ENCODE data around the gene RPS6KA5.
"Not testable (repeated sequence)": the region's sequence is repeated elsewhere in the genome, so short reads cannot be mapped to it uniquely, and the experiment has no call there.

RPS6KA5 gene

GRCh38 chr14:90939252-90939795, 121.1 kb downstream of the RPS6KA5 start:
- DNase-seq (ENCODE audit: low read depth in 2 of 2), result not testable (repeated sequence)

- no peak for DNase-seq (ENCODE audit: low read depth in 2 of 2)
These were observed 121.8 kb downstream of the RPS6KA5 start for GRCh38 chr14:90938615-90939014.

GRCh38 chr14:90936757-90937440, 123.5 kb downstream of the RPS6KA5 start:
- DNase-seq (ENCODE audit: low read depth in 2 of 2), result no peak

- no peak for DNase-seq (ENCODE audit: low read depth in 2 of 2)
These were observed 135.7 kb downstream of the RPS6KA5 start for GRCh38 chr14:90924621-90925340.

GRCh38 chr14:90922141-90922540, 138.3 kb downstream of the RPS6KA5 start:
- no peak for DNase-seq (ENCODE audit: low read depth in 2 of 2)

GRCh38 chr14:90911121-90911520, 149.3 kb downstream of the RPS6KA5 start:
- no peak for DNase-seq (ENCODE audit: low read depth in 2 of 2)

DNA sequence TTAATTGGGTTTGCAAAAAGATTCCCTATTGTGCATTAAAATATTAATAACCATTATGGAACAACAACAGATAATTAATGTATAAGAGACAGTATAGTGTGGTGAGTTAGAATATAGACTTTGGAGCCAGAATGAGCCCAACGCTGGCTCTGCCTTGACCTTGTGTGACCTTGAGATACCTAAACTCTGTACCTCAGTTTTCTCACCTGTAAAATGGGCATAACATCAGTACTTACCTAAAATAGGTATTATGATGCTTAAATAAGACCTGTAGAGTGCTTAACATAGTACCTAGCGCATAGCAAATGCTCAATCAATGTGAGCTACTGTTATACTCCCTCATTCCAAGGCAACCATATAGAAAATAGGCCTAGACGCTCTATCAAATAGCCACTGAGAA, 153.3 kb downstream of the RPS6KA5 start:
- no peak for DNase-seq (ENCODE audit: low read depth in 2 of 2)

DNA sequence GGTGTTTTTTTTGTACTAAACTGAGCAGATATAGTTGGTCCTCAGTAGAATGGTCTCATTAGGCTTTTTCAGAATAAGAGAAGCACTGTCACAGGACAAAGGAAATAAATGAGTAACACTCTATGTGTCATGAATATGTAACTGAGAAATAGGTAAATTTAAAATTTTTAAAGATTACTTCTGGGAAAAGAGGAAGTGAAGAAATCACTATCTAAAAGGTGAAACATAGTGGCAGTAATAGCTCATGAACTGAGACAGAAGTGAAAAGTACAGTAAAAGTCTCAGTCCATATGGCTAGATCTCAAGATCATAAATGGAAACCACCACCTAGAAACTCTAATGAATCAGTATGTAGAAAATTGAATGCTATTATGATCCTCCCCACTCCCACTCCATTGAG, 154.9 kb downstream of the RPS6KA5 start:
- no peak for DNase-seq (ENCODE audit: low read depth in 2 of 2)

DNA sequence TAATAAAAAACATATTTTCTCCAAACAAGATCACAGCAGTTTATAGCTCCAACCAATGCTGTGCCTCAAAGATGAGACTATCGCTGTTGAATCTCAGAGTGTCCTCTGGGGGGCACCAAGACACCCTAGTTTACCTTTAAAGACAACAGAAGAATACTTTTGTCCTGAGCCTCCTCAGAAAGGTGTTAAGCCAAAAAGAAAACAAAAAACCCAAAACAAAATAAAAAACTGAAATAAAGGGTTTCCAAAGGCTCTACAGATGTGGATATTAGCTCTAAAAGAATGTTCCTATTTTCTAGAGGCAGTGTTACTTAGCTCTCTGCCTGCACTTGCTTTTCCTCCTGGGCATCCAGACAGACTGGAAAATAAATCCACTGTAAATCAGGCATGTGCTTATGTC, 157.3 kb downstream of the RPS6KA5 start:
- DNase-seq (ENCODE audit: low read depth in 2 of 2), result peak in 1 of 2 donors; percentile 9

- DNase-seq (ENCODE audit: low read depth in 2 of 2), result no peak
These were observed 159.9 kb downstream of the RPS6KA5 start for GRCh38 chr14:90900476-90901083.

DNA sequence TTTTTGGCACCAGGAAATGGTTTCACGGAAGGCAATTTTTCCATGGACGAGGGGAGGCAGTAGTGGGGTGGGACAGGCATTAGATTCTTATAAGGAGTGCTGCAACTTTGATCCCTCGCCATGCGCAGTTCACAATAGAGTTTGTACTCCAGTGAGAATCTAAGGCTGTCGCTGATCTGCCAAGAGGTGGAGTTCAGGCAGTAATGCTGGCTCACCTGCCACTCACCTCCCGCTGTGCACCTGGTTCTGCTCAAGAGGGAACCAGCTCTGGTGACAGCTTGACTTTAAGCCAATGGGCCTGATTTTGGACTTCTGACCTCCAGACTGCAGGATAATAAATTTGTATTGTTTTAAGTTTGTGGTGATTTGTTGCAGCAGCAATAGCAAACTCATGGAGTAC, 163.4 kb downstream of the RPS6KA5 start:
- no peak for DNase-seq (ENCODE audit: low read depth in 2 of 2)

- no peak for DNase-seq (ENCODE audit: low read depth in 2 of 2)
These were observed 166.2 kb downstream of the RPS6KA5 start for GRCh38 chr14:90894241-90894640.

DNA sequence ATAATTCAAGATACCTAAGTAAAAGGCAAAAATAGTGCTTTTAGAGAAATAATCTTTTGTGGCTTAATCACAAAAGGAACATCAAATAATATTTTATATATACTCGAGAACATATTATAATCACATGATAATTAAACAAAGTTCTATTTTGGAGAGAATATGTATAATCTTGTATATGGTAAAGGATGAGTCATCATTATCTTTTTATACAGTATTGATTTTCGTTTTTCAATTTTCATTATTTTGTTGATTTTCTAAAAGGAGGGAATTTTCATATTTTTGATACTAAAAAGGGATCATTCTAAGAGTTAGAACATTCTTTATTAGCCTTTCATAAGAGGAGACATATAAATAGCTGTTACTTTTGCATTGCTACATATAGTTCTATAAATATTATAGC, 166.9 kb downstream of the RPS6KA5 start:
- no peak for DNase-seq (ENCODE audit: low read depth in 2 of 2)

DNA sequence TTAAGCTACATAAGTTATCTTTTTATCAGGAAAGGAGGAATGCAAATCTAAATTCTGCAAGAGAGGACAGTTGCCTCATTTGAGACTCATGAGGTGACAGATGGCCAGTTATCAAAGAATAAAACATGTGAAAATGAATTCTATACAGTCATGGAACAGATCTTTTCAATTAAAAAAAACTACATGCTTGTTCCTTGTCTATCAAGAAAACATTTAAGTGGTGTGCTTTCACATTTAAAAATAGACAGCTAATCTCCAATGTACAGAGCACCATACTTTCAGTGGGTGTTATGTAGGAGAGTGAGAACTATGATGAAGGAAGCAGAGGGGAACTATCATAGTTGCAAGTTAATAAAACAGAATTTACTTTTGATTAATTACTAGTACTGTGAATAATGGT, 167.5 kb downstream of the RPS6KA5 start:
- no peak for DNase-seq (ENCODE audit: low read depth in 2 of 2)

DNA sequence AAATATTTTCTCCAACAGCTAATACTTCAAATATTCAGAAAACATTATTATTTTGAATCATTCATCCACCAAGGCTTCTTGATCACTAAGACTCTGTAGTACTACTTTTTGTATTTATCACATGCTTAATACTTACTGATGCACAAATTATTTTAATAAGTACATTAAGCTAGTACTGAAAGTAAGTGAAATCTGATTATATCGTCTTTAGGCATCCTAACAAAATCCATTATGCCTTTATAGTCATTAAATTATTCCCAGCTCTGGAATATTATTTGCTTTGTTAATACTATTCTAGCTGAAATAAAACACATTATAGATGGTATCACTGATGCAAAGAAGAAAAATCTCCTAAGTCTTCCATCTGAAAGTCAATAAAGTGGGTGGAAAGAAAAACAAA, 169.1 kb downstream of the RPS6KA5 start:
- no peak for DNase-seq (ENCODE audit: low read depth in 2 of 2)

GRCh38 chr14:90890322-90891020, 170.0 kb downstream of the RPS6KA5 start:
- DNase-seq (ENCODE audit: low read depth in 2 of 2), result no peak

DNA sequence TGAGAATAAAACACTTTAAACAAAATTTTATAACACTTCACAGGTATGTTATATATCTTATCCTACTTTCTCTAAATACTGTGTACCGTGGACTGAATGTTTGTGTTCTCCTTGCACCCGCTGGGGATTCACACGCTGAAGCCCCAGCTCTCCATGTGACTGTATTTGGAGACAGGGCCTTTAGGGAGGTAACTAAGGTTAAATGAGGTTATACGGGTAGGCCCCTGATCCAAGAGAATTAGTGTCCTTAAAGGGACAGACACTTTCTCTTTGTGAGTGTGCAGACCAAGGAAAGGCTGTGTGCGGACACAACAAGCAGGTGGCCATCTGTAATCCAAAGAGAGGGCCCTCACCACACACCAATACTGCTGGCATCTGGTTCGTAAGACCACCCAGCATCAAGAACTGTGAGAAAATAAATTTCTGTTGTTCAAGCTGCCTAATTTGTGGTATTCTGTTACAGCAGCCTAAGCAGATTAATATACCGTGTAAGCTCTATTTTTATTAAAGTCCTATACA, 174.1 kb downstream of the RPS6KA5 start:
- DNase-seq (ENCODE audit: low read depth in 2 of 2), result no peak

DNA sequence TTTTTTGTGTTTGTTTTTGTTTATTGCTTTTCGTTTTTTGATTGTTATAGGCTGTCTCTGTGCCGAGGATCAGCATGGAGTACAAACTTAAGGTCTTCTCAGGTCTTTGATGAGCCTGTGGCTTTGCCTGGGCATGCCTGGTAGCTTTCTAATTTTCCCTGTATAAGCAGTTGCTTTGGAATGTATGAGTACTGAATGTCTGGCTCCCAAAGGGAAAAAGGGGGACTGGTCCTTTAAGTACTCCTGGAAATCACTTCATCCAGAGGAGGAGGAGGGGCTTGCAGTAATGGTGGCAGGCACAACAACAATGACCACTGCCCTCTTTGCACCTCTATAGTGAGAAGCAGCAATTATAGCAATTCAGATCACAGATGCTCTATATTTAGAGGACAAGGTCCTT, 176.7 kb downstream of the RPS6KA5 start:
- DNase-seq (ENCODE audit: low read depth in 2 of 2), result no peak

DNA sequence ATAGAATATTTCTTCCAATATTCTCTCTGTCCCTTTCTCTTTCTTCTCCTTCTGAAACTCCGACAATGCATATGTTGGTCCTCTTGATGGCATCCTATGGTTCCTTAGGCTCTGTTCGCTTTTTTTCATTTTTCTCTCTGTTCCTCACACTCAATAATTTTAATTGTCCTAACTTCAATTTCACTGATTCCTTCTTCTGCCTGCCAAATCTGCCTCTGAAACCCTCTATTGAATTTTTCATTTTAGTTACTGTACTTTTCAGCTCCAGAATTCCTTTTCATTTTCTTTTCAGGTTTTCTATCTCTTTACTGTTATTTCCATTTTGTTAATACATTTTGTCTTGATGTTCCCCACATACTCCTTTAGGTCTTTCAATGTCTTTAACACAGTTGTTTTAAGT, 177.2 kb downstream of the RPS6KA5 start:
- DNase-seq (ENCODE audit: low read depth in 2 of 2), result no peak

DNA sequence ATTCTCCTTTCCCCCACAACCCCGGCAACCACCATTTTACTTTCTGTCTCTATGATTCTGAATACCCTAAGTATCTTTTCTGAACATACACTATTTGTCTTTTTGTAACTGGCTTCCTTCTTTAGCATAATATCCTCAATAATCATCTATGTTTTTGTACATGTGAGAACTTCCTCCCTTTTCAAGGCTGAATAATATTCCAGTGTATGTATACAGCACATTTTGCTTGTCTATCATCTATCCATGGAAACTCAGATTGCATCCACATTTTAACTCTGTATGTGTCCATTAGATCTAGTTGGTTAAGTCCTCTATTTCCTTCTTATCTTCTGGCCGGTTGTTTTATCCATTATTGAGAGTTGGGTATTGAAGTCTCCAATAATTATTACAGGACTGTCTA, 180.2 kb downstream of the RPS6KA5 start:
- no peak for DNase-seq (ENCODE audit: low read depth in 2 of 2)

DNA sequence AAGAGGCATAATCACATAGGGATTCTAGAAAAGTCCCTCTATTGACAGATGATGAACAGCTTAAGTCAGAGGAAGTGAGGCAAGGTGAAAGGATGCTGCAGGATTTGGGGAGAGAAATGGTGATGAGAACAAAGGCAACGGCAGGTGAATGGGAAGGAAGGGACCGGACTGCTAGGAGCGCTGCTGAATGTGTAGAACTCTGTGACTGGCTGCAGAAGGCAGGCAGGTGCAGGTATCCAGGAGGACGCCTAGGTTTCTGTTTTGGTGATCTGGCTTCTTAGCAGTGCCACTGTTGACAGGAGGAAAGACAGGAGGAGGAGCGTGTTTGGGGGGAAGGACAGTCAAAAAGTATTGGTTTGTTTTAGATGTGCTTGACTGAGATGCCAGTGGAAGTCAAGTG, 185.8 kb downstream of the RPS6KA5 start:
- no peak for DNase-seq (ENCODE audit: low read depth in 2 of 2)

Data from stimulated activated CD8-positive, alpha-beta memory T cell treated with anti-CD3 and anti-CD28 coated beads, Interleukin-15, amount 100 ng/mL, for 48 hours (primary cell).